Measurements from ENCODE around the gene CTLA4. TPM values are rescaled to one million over a fixed set of nuclear protein-coding genes. Genes with fewer than 3 reads are reported as not detected.

The CTLA4 gene
- total RNA-seq, 4 donors from 2014 or later = 1.2 TPM; not detected in 3

DNA sequence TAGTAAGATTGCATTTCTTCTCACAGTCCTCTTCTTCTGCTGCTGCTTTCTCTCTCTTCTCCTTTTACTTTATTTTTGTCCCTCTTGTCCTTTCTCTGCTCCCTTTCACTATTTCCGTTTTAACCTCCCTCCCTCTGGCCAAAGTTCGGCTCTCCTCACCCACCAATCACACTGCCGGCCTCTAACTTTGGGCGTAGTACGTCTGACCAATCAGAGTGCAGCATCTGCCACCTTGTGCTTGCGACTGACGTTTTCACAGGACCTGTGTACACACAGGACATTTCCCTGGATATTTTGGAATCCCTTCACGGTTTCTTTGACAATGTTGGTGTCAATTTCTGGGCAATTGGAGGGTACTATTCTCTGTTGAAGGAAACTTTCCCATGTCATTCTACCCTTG, 46.4 kb downstream of the CTLA4 start:
- H3K36me3 ChIP-seq = no peaks in the 10 kb centered on the region
- H3K4me3 ChIP-seq = no peak overlapping the region
- 78% methylated on average over 8 of the region's 8 CpGs for WGBS
- H3K27ac ChIP-seq = no peak overlapping the region
- peaks cover 16% of the 10 kb centered on the region for H3K4me1 ChIP-seq
- H3K27me3 ChIP-seq = no peaks in the 10 kb centered on the region
- no peak for TF ChIP-seq EP300 (IDR thresholded peaks at IDR 0.05)
- TF ChIP-seq POLR2A (IDR thresholded peaks at IDR 0.05) = no peak
- no peak for TF ChIP-seq POLR2AphosphoS5 (IDR thresholded peaks at IDR 0.05)
- TF ChIP-seq, protein P1, sequence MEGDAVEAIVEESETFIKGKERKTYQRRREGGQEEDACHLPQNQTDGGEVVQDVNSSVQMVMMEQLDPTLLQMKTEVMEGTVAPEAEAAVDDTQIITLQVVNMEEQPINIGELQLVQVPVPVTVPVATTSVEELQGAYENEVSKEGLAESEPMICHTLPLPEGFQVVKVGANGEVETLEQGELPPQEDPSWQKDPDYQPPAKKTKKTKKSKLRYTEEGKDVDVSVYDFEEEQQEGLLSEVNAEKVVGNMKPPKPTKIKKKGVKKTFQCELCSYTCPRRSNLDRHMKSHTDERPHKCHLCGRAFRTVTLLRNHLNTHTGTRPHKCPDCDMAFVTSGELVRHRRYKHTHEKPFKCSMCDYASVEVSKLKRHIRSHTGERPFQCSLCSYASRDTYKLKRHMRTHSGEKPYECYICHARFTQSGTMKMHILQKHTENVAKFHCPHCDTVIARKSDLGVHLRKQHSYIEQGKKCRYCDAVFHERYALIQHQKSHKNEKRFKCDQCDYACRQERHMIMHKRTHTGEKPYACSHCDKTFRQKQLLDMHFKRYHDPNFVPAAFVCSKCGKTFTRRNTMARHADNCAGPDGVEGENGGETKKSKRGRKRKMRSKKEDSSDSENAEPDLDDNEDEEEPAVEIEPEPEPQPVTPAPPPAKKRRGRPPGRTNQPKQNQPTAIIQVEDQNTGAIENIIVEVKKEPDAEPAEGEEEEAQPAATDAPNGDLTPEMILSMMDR (IDR thresholded peaks at IDR 0.05) = no peak
- DNase-seq (ENCODE audit: low spot score in 2 of 2) = no peak
- H3K9me3 ChIP-seq = no peaks in the 10 kb centered on the region

DNA sequence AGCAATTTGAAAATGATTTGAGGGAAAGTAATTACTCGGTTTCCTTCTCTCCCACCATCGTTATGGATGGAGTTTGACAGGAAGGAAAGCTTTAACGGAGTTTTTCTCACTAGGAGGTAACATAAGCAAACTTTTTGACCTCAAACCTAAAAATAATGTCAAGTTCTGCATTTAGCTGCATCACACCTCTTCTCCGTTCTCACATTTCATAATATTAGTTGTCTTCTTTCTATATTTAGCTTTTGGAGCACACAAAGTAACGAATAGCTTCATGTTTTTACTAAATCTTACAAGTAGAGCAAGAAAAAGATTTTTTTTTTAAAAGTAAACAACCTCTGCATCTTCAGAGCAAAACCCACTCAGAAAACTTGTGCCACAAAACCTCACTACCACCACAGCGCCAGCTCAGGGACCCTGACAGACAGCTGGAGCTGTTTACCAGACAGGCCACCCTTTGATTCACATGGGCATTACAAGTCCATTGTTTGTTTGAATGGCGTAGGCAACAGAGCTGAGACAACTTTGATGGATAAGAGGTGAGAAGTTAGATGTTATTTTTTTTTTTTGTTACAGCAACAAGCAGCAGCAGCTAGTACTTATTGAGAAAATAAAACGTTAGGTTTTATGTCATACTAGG, 47.1 kb downstream of the CTLA4 start:
- Histone ChIP-seq H3K9me3 (no peaks in the 10 kb centered on the region), H3K36me3 (no peaks in the 10 kb centered on the region), H3K27ac (no peak overlapping the region), H3K27me3 (no peaks in the 10 kb centered on the region), H3K4me3 (no peak overlapping the region), H3K4me1 (peaks cover 9% of the 10 kb centered on the region)
- 57% methylated on average over 8 of the region's 8 CpGs for WGBS
- TF ChIP-seq, protein P1 (IDR thresholded peaks at IDR 0.05) = no peak
- TF ChIP-seq POLR2AphosphoS5 (IDR thresholded peaks at IDR 0.05) (no peak), POLR2A (IDR thresholded peaks at IDR 0.05) (no peak), EP300 (IDR thresholded peaks at IDR 0.05) (no peak)
- no peak for DNase-seq (ENCODE audit: low spot score in 2 of 2)

DNA sequence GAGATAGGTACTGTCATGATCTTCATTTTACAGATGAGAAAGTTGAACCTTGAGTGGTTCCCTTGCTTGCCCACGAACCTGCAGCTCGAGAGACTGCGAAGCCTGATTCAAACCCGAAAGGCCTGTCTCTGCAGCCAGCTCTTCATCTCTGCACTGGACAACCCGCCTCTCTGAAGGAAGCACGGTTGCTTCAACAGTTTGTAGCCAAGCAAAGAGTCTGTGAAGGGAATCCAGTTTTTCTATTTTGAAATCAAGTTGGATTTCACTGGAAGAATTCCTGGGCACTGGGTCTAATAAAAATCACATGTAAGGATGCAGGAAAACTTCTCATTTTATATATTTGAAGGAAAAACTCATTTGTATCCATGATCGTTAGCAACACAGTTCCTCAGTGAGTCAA, 47.7 kb downstream of the CTLA4 start:
- Histone ChIP-seq H3K36me3 (no peaks in the 10 kb centered on the region), H3K27ac (no peak overlapping the region), H3K27me3 (no peaks in the 10 kb centered on the region), H3K9me3 (no peaks in the 10 kb centered on the region), H3K4me3 (no peak overlapping the region), H3K4me1 (peaks cover 5% of the 10 kb centered on the region)
- no peak for TF ChIP-seq POLR2AphosphoS5 (IDR thresholded peaks at IDR 0.05)
- 58% methylated on average over 7 of the region's 7 CpGs for WGBS
- no peak for DNase-seq (ENCODE audit: low spot score in 2 of 2)

DNA sequence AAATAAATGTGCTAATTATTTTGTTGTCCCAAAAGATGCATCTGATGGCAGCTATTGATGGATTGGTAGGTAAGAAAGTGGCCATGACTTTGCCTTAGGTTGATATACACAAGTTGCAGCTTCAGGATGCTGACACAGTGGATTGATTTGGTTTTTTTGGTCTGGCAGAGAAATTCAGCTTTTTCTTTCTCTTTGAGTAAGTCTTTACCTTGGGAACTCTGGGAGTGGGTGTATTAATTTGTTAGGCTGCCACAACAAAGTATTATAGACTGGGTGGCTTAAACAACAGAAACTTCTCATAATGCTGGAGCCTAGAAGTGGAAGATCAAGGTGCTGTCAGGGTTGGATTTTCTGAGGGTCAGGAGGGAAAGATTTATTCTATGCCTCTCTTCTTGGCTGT, 49.2 kb downstream of the CTLA4 start:
- peaks cover 5% of the 10 kb centered on the region for H3K4me1 ChIP-seq
- H3K27me3 ChIP-seq = no peaks in the 10 kb centered on the region
- DNase-seq (ENCODE audit: low spot score in 2 of 2) = no peak
- H3K36me3 ChIP-seq = no peaks in the 10 kb centered on the region
- no peak overlapping the region for H3K27ac ChIP-seq
- no peaks in the 10 kb centered on the region for H3K9me3 ChIP-seq
- no peak overlapping the region for H3K4me3 ChIP-seq
- TF ChIP-seq EP300 (IDR thresholded peaks at IDR 0.05) (no peak), POLR2A (IDR thresholded peaks at IDR 0.05) (no peak), POLR2AphosphoS5 (IDR thresholded peaks at IDR 0.05) (no peak)
- TF ChIP-seq, protein P1 (IDR thresholded peaks at IDR 0.05) = no peak

DNA sequence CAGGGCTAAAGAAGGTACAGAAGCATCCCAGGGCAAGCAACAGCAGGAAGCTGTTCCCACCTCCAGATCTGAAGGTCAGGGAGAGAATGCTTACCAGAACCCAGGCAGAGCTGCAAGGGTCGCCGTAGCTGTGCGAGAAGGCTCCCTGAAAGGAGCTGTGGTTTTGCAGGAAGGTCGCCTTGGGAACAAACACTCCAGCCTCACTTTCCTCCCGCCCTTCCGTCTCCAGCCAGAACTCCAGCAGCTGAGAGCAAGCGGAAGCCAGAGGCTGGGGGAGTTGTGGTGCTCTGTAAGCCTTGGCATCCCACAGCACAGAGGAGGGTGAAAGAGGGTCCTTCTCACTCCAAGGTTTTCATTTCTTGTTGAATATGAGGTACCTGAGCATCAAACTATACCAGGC, 50.7 kb downstream of the CTLA4 start:
- TF ChIP-seq, protein P1 (IDR thresholded peaks at IDR 0.05) = no peak
- TF ChIP-seq POLR2A (IDR thresholded peaks at IDR 0.05) = no peak
- no peak for TF ChIP-seq EP300 (IDR thresholded peaks at IDR 0.05)
- no peak for TF ChIP-seq POLR2AphosphoS5 (IDR thresholded peaks at IDR 0.05)
- no peaks in the 10 kb centered on the region for H3K9me3 ChIP-seq
- no peak overlapping the region for H3K27ac ChIP-seq
- 69% methylated on average over 7 of the region's 7 CpGs for WGBS
- H3K4me1 ChIP-seq = peaks cover 5% of the 10 kb centered on the region
- no peaks in the 10 kb centered on the region for H3K27me3 ChIP-seq
- no peak for DNase-seq (ENCODE audit: low spot score in 2 of 2)
- no peak overlapping the region for H3K4me3 ChIP-seq
- H3K36me3 ChIP-seq = no peaks in the 10 kb centered on the region

DNA sequence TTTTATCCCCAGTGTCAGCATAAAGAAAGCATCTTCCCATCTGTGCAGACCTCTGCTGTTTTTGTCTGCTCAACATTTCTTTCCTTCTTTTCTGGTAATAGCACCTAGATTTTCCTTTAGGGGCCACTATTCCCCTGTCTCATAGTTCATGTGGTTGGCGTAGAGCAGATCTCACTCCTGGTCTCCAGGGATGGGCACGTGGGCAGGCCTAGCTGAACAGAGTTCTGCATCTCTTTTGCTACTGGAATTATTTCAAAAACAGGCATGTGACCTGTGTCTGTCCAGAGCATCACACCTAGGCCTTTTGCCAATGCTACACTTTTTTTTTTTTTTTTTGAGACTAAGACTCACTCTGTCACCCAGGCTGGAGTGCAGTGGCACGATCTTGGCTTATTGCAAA, 51.3 kb downstream of the CTLA4 start:
- WGBS = 78% methylated on average over 3 of the region's 3 CpGs

More for the DNA sequence above, 51.3 kb downstream of the CTLA4 start:
- DNase-seq (ENCODE audit: low spot score in 2 of 2) = no peak
- H3K4me3 ChIP-seq = no peak overlapping the region
- TF ChIP-seq, protein P1 (IDR thresholded peaks at IDR 0.05) = no peak
- no peak for TF ChIP-seq EP300 (IDR thresholded peaks at IDR 0.05)
- no peak for TF ChIP-seq POLR2A (IDR thresholded peaks at IDR 0.05)
- no peak for TF ChIP-seq POLR2AphosphoS5 (IDR thresholded peaks at IDR 0.05)
- H3K27ac ChIP-seq = no peak overlapping the region
- H3K9me3 ChIP-seq = no peaks in the 10 kb centered on the region
- peaks cover 5% of the 10 kb centered on the region for H3K4me1 ChIP-seq
- no peaks in the 10 kb centered on the region for H3K27me3 ChIP-seq
- H3K36me3 ChIP-seq = no peaks in the 10 kb centered on the region

All from suprapubic skin (tissue), 4 donors.